Measurements from ENCODE around the gene SREBF2. TPM values are rescaled to one million over a fixed set of nuclear protein-coding genes. Genes with fewer than 3 reads are reported as not detected.

SREBF2 gene
- total and polyA plus RNA-seq, 10 of the 15 experiments (the other 5 are each of a cell fraction or from before 2014, with no cell fraction given) = 2.4 to 177 (median 78.8) TPM

DNA sequence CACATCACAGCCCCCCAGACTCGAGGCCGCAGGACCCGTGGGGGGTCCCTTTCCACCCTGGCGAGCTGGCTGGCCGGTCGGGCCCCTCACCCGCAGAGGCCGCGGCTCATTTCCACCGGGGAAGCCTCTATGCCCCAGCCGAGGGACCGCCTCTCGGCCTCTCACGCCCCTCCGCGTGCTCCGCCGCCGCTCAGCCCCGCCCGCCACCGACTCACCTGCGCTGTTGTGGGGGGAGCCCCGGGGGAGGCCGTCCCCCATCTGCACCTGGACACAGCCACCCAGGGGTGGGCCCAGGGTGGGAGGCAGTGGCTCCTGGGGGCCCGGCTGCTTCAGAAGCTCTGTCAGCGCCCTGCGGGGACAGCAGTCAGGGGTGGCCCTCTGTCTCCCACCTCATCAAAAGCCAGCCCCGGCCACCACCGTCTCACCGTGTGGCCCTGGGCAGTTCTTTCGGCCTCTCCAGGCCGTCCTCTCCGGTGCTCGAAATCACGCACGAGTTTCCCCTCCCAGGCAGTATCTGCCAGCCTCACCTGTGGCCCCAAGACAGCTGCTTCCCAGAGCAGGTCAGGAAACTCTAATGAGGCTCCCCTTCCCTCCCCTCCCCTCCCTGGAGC lies 78.2 kb downstream of the SREBF2 start:
- no peak for DNase-seq (ENCODE audit: low read depth, low spot score)
- Histone ChIP-seq H3K4me2 (ENCODE audit: control insufficient read depth, insufficient read depth) (peak overlapping the region; percentile 68; the same call in 1 of the 2 replicates), H4K20me1 (ENCODE audit: control insufficient read depth, insufficient read depth) (peaks cover 6% of the 10 kb centered on the region; the same call in 1 of the 2 replicates), H3K27ac (ENCODE audit: control insufficient read depth, insufficient read depth) (no peak overlapping the region), H3K27me3 (replicated peaks in 1 of 2; ENCODE audit: control insufficient read depth in 2 of 2, insufficient read depth in 2 of 2, low read length in 1 of 2) (peaks cover 6 to 12% of the 10 kb centered on the region in 2 experiments; a peak in 3 of 4 replicates), H3K36me3 (ENCODE audit: control insufficient read depth in 2 of 2, insufficient read depth in 2 of 2, low read length in 1 of 2) (peaks cover 0 to 3% of the 10 kb centered on the region in 2 experiments; a peak in 1 of 4 replicates), H3K9ac (ENCODE audit: control insufficient read depth, insufficient read depth, low read length) (no peak overlapping the region), H2AFZ (ENCODE audit: control insufficient read depth, low read depth, low read length) (no peak overlapping the region), H3K9me3 (replicated peaks; ENCODE audit: control insufficient read depth, insufficient read depth, low read length) (no peaks in the 10 kb centered on the region), H3K4me1 (ENCODE audit: control insufficient read depth, insufficient read depth, low read length) (peaks cover 22% of the 10 kb centered on the region), H3K79me2 (ENCODE audit: control insufficient read depth, insufficient read depth, low read length) (no peaks in the 10 kb centered on the region), H3K4me3 (0 out of 2 replicates have a peak overlapping the region, but pooled peaks have one; percentile 32)
- BruUV-seq (replicated peaks) = no TSS peak
- intact Hi-C loops (cut with micrococcal nuclease; ENCODE audit: unreplicated experiment) (no loop called here), in situ Hi-C loops (cut with MboI) (no loop called here)
- ChIA-PET SMC1A (ENCODE audit: uncharacterized antibody, unreplicated experiment) (interaction anchor here (1.3 to 1.6 kb wide), 2 partner anchors 76 to 88 kb away, joined by 4 read pairs; no protein-coding TSS in a partner anchor), CTCF (interaction anchor here (1.4 to 2.9 kb wide), 3 partner anchors 30 to 244 kb away, joined by 4 to 9 read pairs (median 4); no protein-coding TSS in a partner anchor), RAD21 (ENCODE audit: unreplicated experiment) (interaction anchor here (1.2 to 5.8 kb wide), 4 partner anchors 12 to 214 kb away, joined by 3 to 40 read pairs (median 8); no protein-coding TSS in a partner anchor), POLR2A (interaction anchor here (1.1 to 2.3 kb wide), 5 partner anchors 13 to 89 kb away, joined by 3 to 10 read pairs (median 3); no protein-coding TSS in a partner anchor)
- WGBS (ENCODE audit: insufficient coverage, insufficient replicate concordance, low lambda C conversion rate, missing lambda C conversion rate) = 40% methylated on average over 25 of the region's 37 CpGs
- TF ChIP-seq, protein P1, sequence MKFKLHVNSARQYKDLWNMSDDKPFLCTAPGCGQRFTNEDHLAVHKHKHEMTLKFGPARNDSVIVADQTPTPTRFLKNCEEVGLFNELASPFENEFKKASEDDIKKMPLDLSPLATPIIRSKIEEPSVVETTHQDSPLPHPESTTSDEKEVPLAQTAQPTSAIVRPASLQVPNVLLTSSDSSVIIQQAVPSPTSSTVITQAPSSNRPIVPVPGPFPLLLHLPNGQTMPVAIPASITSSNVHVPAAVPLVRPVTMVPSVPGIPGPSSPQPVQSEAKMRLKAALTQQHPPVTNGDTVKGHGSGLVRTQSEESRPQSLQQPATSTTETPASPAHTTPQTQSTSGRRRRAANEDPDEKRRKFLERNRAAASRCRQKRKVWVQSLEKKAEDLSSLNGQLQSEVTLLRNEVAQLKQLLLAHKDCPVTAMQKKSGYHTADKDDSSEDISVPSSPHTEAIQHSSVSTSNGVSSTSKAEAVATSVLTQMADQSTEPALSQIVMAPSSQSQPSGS (IDR thresholded peaks at IDR 0.05; ENCODE audit: low read length) = no peak
- TF ChIP-seq SUZ12 (IDR thresholded peaks at IDR 0.05; ENCODE audit: unreplicated experiment) = peak; percentile 13
- TF ChIP-seq SUPT20H (IDR thresholded peaks at IDR 0.05; ENCODE audit: borderline replicate concordance, control insufficient read depth, low read depth, low read length) = no peak
- ATAC-seq = no peak
- FAIRE-seq = no peak
